GM23248 (cell line): Measurements from ENCODE around the gene TLK2. TPM values are rescaled to one million over a fixed set of nuclear protein-coding genes. Genes with fewer than 3 reads are reported as not detected.
"Not testable (repeated sequence)": the region's sequence is repeated elsewhere in the genome, so short reads cannot be mapped to it uniquely, and the experiment has no call there.

ENCODE experiments used
- DNase-seq: peaks from one replicate; pipeline ENCODE4 v3.0.0-alpha.2; 2015
- H2AFZ ChIP-seq: fragments of 200-600 bp; sonication (generic); 2 replicates; pipeline ENCODE4 v1.6.1; 2016; ENCODE audit warnings: antibody characterized with exemption
- H3F3A ChIP-seq: fragments of 200-600 bp; sonication (generic); 2 replicates; pipeline ENCODE4 v1.6.1; 2016; ENCODE audit warnings: mild to moderate bottlenecking, antibody characterized with exemption, mixed run types; ENCODE audit not compliant: insufficient read depth
- H3K27ac ChIP-seq: fragments of 200-600 bp; sonication (generic); 2 replicates; pipeline ENCODE4 v1.5.1; 2016; ENCODE audit warnings: mild to moderate bottlenecking
- H3K27me3 ChIP-seq: fragments of 200-600 bp; sonication (generic); replicated peaks from 2 replicates; pipeline ENCODE4 v1.6.1; 2016; ENCODE audit warnings: mild to moderate bottlenecking; ENCODE audit not compliant: insufficient read depth
- H3K36me3 ChIP-seq: fragments of 200-600 bp; sonication (generic); 2 replicates; pipeline ENCODE4 v1.6.1; 2016; ENCODE audit warnings: low read depth, mild to moderate bottlenecking
- H3K4me1 ChIP-seq: fragments of 200-600 bp; sonication (generic); 2 replicates; pipeline ENCODE4 v1.6.1; 2016; ENCODE audit warnings: mild to moderate bottlenecking; ENCODE audit not compliant: insufficient read depth
- H3K4me2 ChIP-seq: fragments of 200-600 bp; sonication (generic); one replicate; pipeline ENCODE4 v1.6.1; 2016; ENCODE audit warnings: mild to moderate bottlenecking; ENCODE audit not compliant: unreplicated experiment
- H3K4me3 ChIP-seq: fragments of 200-600 bp; sonication (generic); 2 replicates; pipeline ENCODE4 v1.5.1; 2016; ENCODE audit warnings: mild to moderate bottlenecking
- H3K79me2 ChIP-seq: fragments of 200-600 bp; sonication (generic); 2 replicates; pipeline ENCODE4 v1.6.1; 2016; ENCODE audit warnings: mild to moderate bottlenecking; ENCODE audit not compliant: insufficient read depth
- H3K9ac ChIP-seq: fragments of 200-600 bp; sonication (generic); 2 replicates; pipeline ENCODE4 v1.6.1; 2016; ENCODE audit warnings: mild to moderate bottlenecking
- H3K9me2 ChIP-seq: fragments of 200-600 bp; sonication (generic); 2 replicates; pipeline ENCODE4 v1.6.1; 2016; ENCODE audit warnings: mixed run types, mild to moderate bottlenecking, moderate library complexity; ENCODE audit not compliant: insufficient read depth
- H3K9me3 ChIP-seq: fragments of 200-600 bp; sonication (generic); one replicate; pipeline ENCODE4 v1.6.1; 2017; ENCODE audit warnings: low read depth
- H4K20me1 ChIP-seq: fragments of 200-600 bp; sonication (generic); 2 replicates; pipeline ENCODE4 v1.6.0; 2016; ENCODE audit not compliant: insufficient read depth
- WGBS, 2 experiments: methylation state at CpG; one replicate each; pipeline ENCODE4 v1.1.6; 2015 to 2017; ENCODE audit warnings: low lambda C conversion rate in 2 of 2, low coverage in 1 of 2; ENCODE audit errors: missing lambda C conversion rate in 2 of 2; 5-methylcytosine and 5-hydroxymethylcytosine counted together
- in situ Hi-C: fragments of 300-500 bp; cut with MboI; formaldehyde crosslinking; loops from 2 replicates; pipeline ENCODE4 v1.15.0; 2020
- polyA plus RNA-seq: library from polyadenylated mRNA; unstranded; fragments of >200 nt; fragmentation: Nextera tagmentation; extraction: Ambion mirVana; gene quantifications from 2 replicates; pipeline ENCODE4 v1.2.1, GENCODE V29; 2016
- total RNA-seq: library from RNA; depleted of rRNA; stranded (reverse); fragments of >200 nt; shearing (Covaris generic); gene quantifications from 2 replicates; pipeline ENCODE4 v1.2.3, GENCODE V29; 2014

Gene TLK2
- total and polyA plus RNA-seq, 2 experiments from 2014 or later = 12.6 to 37.9 TPM

DNA sequence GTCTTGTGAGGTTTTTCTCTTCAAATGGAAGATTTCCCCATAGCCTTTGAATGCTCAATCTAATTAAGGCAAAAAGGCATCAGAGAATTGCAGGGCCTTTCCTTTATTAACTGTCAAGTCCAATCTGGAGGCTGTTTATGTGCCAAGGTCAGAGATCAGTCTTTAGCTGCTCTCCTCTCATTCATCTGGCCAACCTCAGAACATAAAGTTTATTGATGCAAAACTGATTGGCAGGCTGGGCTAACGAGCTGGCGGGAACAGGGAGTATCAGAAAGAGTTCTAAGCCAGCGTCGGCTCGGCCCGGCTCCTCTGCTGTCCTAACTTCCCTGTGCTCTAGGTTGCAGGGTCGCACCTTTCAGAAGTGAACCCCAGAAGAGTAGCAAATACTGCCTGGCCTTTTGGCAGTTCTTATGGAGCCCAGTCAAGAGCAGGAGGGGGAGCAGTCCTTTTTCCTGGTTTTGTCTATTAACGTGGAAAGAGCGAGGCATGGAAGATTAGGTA, 7.2 kb upstream of the TLK2 start:
- H3K36me3 ChIP-seq, H3K4me2 ChIP-seq, H3F3A ChIP-seq, H3K9me3 ChIP-seq, DNase-seq, H3K4me1 ChIP-seq, H4K20me1 ChIP-seq, H2AFZ ChIP-seq, in situ Hi-C loops, H3K9me2 ChIP-seq, H3K27me3 ChIP-seq, H3K27ac ChIP-seq, H3K4me3 ChIP-seq, H3K79me2 ChIP-seq, H3K9ac ChIP-seq: not testable (repeated sequence)
- 58 to 70% methylated on average over 9 of the region's 9 CpGs for WGBS, 2 experiments

DNA sequence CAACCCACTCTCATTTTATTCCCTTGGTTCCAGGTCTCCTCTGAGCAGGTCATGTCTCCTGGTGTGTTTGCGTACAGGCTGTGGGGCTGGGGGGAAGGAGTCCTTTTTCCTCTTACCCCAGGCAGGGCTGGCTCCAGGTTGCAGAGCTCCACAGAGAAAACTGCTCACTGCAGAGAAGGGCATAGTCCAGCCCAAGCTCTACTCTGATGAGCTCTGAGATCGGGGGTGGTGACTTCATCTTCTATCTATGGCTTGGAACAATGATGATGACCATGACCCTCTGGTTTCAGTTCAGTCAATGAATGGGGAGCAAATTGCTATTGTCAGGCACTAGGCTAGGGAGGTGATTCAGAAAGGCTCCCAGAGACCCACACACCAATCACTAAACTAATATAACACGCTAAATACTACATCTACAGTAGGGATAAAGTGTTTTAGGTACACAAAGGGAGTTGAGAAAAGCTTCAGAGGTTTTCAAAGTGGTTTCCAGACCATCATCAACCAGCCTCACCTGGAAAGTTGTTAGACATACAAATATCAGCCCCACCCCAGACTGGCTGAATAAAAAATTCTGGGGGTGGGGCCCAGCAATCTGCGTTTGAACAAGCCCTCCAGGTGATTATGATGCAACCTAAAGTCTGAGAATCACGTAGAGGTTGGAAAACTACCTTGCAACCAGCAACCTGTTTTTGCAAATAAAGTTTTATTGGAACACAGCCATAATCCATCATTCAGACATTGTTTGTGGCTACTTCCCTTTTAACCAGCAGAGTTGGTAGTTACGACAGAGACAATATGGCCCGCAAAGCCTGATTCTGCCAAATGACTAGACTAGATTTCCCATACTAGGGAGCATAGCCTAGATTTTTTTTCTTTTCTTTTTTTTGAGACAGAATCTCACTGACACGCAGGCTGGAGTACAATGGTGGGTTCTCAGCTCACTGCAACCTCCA, 5.3 kb upstream of the TLK2 start:
- in situ Hi-C loops, H3K36me3 ChIP-seq: not testable (repeated sequence)
- WGBS, 2 experiments = 94 to 95% methylated on average over 8 of the region's 8 CpGs

DNA sequence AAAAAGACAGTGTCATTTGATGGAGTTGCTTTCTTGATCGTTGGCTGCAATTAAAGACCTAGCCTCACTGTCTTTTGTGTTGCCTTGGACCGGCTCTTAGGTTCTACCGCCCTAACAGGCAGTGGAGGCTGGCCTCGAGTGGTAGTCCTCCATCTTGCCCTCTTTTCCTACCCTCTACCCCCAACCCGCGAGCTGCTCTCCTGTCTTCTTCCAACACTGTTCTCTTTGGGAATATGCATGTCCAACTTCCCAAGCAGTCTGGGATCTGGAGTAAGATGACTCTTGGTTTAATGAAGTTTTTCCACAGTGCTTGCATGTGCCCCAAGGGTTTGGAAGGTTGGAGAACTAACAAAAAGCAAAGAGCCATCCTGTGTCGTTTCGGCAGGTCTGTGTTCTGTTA, 1.5 kb upstream of the TLK2 start:
- H3K27me3 ChIP-seq, H3K9me2 ChIP-seq, H4K20me1 ChIP-seq, in situ Hi-C loops, DNase-seq, H3K36me3 ChIP-seq, H3K4me1 ChIP-seq, H3K9me3 ChIP-seq: not testable (repeated sequence)
- H2AFZ ChIP-seq = peak overlapping the region; percentile 76; the same call in 1 of the 2 replicates
- peak overlapping the region; percentile 95 for H3K9ac ChIP-seq
- peaks cover 38% of the 10 kb centered on the region for H3K79me2 ChIP-seq
- H3K4me2 ChIP-seq = peak overlapping the region; percentile 67
- 79 to 83% methylated on average over 8 of the region's 8 CpGs for WGBS, 2 experiments
- peaks cover 15% of the 10 kb centered on the region; the same call in 1 of the 2 replicates for H3F3A ChIP-seq
- H3K4me3 ChIP-seq = peak overlapping the region; percentile 90
- H3K27ac ChIP-seq = peak overlapping the region; percentile 88; the same call in 1 of the 2 replicates

More for the DNA sequence above, 5.3 kb upstream of the TLK2 start:
- H3K9ac ChIP-seq, H3K9me3 ChIP-seq, H3K9me2 ChIP-seq, H3F3A ChIP-seq, H3K4me1 ChIP-seq, H3K4me3 ChIP-seq, H3K27me3 ChIP-seq, H4K20me1 ChIP-seq, H2AFZ ChIP-seq, H3K4me2 ChIP-seq, H3K27ac ChIP-seq: not testable (repeated sequence)
- DNase-seq = peak; percentile 14
- peaks cover 10% of the 10 kb centered on the region; the same call in 1 of the 2 replicates for H3K79me2 ChIP-seq

DNA sequence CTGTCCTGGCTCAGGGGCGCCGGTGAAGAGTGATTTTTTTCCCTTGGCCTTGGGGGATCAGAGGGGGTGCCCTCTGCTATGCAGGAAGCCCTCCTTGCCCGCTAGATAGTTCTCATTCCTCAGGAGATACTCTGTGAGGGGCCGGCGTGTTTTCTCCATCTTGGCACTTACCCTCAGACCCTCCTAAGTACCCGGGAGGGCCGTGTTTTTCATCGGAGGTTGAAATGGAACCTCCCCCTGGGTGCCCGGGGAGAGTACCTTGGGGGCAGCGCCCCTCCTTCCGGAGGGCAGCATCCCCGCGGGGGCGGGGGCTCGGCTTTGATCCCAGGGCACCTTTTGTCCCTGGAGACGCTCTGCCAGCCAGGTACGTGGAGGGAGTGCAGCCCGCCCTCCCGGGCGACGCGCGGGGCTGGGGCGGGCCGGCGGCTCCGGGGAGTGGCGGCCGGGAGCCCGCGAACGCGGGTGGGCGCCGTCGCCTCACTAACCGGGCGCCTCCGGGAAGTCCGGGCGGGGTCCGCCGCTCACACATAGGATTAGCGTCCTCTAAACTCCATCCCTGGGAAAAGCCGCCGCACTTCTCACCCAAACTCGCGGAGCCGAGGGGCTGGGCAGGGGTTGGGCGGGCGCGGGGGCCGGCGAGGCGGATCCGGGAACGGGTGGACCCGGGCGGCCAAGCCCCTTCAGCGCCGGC, 762 bp upstream of the TLK2 start:
- H3K9me2 ChIP-seq, H3K9me3 ChIP-seq, H3K36me3 ChIP-seq, H4K20me1 ChIP-seq, H3K27me3 ChIP-seq, in situ Hi-C loops, H3K4me1 ChIP-seq: not testable (repeated sequence)
- peak overlapping the region; percentile 67 for H3K4me2 ChIP-seq
- peaks cover 46% of the 10 kb centered on the region for H3K79me2 ChIP-seq
- H3K27ac ChIP-seq = peak overlapping the region; percentile 88; the same call in 1 of the 2 replicates
- 0 to 2% methylated on average over 19 to 56 of the region's 61 CpGs for WGBS, 2 experiments
- peak; percentile 52 for DNase-seq
- peak overlapping the region; percentile 76 for H2AFZ ChIP-seq
- H3F3A ChIP-seq = peaks cover 15% of the 10 kb centered on the region; the same call in 1 of the 2 replicates
- H3K9ac ChIP-seq = peak overlapping the region; percentile 95
- peak overlapping the region; percentile 90 for H3K4me3 ChIP-seq

DNA sequence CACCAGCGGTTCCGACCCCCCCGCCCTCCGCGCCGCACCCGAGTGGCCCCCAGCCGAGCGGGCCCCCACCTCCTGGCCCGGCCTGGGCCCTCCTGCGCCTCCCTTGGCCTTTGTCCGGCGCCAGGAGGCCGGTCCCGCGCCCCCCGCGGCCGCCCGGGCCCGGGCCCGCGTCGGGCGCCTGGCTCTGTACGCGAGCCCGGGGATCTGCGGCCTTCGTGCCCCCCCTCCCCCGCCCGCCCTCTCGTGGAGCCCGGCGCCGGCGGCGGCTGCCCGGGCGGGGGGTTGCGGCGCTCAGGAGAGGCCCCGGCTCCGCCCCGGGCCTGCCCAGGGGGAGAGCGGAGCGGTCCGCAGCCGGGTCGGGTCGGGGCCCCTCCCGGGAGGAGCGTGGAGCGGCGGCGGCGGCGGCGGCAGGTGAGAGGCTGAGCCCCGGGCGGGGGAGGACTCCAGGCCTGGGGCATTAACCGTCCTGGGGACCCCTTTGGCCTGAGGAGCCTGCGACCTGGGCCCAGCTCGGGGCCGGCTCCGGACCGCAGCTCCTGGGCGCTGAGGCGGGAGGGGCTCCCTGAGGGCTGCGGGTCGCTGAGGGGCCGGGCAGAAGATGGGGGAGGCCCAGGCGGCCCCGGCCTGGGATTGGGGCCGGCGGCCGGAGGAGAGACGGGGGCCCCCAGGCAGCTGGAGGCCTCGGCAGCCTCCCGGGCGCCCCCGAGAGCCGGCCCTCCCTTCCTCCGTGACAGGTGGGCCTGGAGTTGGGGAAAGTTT, 434 bp downstream of the TLK2 start:
- H3K9me3 ChIP-seq, H3K36me3 ChIP-seq, in situ Hi-C loops, H3K27me3 ChIP-seq, H4K20me1 ChIP-seq, H3K9me2 ChIP-seq, H3K4me1 ChIP-seq: not testable (repeated sequence)
- WGBS, 2 experiments = 0 to 3% methylated on average over 4 to 23 of the region's 84 CpGs
- Histone ChIP-seq H3K79me2 (peaks cover 58% of the 10 kb centered on the region), H2AFZ (peak overlapping the region; percentile 53; the same call in 1 of the 2 replicates), H3K9ac (peak overlapping the region; percentile 95), H3F3A (peaks cover 15% of the 10 kb centered on the region; the same call in 1 of the 2 replicates), H3K27ac (peak overlapping the region; percentile 88), H3K4me3 (peak overlapping the region; percentile 90), H3K4me2 (peak overlapping the region; percentile 95)
- peak; percentile 40 for DNase-seq

DNA sequence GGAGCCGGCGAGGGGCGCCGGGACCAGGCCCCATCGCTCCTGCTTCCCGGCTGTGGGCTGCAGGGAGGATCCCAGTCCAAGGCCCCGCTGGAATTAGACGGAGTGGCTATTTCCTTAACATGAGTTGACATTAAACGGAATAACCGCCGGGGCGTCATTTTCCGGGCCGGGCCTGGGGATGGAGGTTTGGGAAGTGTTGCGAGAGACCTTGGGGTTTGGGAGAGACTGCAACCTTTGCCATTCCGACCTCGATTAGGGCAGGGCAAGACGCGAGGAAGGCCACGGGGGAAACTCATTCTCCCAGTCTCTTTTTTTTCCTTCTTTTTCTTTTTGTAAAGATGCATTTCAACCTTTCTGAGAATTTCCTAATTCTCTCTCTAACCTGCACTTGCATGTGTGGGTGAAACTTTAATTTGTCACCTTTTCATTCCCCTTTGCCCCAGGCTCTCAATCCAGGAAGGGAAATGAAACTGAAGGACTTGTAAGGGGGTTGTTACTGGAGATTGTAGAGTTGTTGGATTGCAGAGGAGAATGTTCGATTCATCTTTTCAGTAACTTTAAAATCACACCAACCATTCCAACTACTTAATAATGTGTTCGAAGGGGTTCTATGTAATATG, 1.1 kb downstream of the TLK2 start:
- Histone ChIP-seq H3K79me2 (peaks cover 65% of the 10 kb centered on the region), H2AFZ (peak overlapping the region; percentile 53)

More for the DNA sequence above, 1.1 kb downstream of the TLK2 start:
- H3K9me2 ChIP-seq, H4K20me1 ChIP-seq, in situ Hi-C loops, H3K36me3 ChIP-seq, H3K4me1 ChIP-seq, H3K9me3 ChIP-seq, H3K27me3 ChIP-seq: not testable (repeated sequence)
- Histone ChIP-seq H3K9ac (peak overlapping the region; percentile 95), H3K4me2 (peak overlapping the region; percentile 95), H3K4me3 (peak overlapping the region; percentile 90), H3K27ac (peak overlapping the region; percentile 88), H3F3A (peaks cover 15% of the 10 kb centered on the region; the same call in 1 of the 2 replicates)
- DNase-seq = peak; percentile 35
- 2% methylated on average over 18 to 19 of the region's 22 CpGs for WGBS, 2 experiments
